Measurements from ENCODE around the gene NAT8L.

NAT8L gene

GRCh38 chr4:2076908-2077536, 17.9 kb downstream of the NAT8L start:
- DNase-seq, result no peak

GRCh38 chr4:2077537-2078460, 18.7 kb downstream of the NAT8L start:
- DNase-seq, result no peak

- no peak for DNase-seq
Observed at GRCh38 chr4:2078584-2078983, 19.5 kb downstream of the NAT8L start.

DNA sequence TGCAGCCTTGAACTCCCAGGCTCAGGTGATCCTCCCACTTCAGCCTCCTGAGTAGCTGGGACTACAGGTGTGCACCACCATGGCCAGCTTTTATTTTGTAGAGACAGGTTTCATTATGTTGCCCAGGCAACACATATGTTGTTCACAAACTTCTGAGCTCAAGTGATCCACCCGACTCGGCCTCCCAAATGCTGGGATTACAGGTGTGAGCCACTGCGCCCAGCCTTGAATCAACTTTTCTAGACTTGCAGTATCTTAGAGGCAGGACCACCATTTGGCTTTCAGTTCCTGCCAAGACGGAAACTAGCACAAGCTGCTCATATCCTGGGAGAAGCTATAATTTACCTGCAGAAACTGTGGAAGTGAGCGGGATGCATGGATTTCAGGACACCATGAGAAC, 19.9 kb downstream of the NAT8L start:
- no peak for DNase-seq

DNA sequence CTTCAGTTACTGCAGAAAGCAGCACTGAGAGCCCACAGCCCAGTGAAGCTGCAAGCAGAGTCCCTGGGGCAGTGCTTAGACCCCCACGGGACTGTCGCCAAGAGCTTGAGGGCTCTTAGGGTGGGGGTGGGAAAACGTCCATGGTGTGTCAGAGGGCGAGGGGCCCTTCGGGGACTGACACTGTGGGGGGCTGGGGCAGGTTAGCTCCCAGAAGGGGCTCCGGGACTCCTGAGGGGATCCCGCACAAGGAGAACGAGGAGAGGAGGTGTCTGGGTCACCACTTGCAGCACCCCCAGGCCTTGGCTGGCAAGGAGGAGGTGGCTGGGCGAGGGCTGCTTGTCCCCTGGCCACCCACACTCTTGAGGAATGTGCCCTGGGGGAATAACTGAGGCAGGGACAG, 20.8 kb downstream of the NAT8L start:
- DNase-seq, result no peak

GRCh38 chr4:2080429-2081300, 21.5 kb downstream of the NAT8L start:
- no peak for DNase-seq

DNA sequence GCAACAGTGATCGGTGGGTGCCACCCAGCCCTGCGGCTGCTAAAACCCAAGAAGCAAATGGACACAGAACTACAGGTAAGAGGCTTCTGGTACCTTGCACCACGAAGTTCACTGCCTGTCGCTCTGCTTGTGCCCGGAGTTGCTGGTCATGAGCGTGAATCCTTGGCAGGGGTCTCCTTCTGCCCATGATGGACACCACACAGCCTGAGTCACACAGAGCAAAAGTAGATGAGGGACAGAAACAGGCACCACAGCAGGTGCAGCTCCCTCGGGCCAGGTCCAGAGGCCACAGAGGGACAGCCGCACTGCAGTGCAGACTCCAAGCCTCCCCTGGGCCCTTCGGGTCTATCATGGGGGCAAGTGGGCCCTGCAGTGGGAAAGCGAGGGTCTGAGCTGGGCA, 22.4 kb downstream of the NAT8L start:
- DNase-seq, result no peak

- DNase-seq, result no peak
Observed at GRCh38 chr4:2082118-2082517, 23.0 kb downstream of the NAT8L start.

GRCh38 chr4:2082627-2083026, 23.5 kb downstream of the NAT8L start:
- no peak for DNase-seq

GRCh38 chr4:2083116-2083825, 24.1 kb downstream of the NAT8L start:
- DNase-seq, result no peak

DNA sequence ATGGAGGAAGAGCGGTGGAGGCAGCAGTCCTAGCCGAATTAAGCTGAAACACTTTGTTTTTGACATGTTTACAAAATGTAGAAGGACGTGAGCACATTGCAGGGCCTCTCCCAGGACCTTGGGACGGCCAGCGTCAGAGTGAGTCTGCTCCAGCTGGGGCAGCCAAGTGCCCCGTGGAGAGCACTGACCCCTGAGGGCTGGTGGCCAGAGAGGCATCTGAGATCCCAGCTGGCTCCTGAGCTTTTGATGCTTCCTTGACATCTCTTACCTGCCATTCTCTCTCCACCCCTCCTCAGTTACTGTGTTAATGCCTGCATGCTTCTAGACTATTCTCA, 24.7 kb downstream of the NAT8L start:
- DNase-seq, result no peak

DNA sequence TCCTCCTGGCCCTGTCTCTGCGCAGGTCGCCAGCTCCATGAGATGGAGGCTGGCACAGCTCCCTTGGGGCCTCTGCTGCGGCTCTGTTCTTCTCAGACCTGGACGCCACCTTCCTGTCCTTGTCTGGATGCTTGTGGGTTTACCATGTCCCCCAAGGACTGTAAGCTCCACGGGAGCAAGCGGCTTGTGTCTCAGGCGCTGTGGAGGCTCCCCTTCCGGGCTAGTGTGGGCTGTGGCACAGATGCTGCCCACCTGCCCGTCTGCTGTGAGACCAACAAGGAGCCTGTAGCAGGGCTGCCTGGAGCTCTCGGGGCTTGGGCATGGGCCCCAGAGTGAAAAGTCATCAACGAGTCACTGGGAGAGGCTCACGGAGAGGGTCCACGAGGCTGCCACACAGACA, 25.2 kb downstream of the NAT8L start:
- no peak for DNase-seq

GRCh38 chr4:2085496-2085901, 26.4 kb downstream of the NAT8L start:
- DNase-seq, result no peak

DNA sequence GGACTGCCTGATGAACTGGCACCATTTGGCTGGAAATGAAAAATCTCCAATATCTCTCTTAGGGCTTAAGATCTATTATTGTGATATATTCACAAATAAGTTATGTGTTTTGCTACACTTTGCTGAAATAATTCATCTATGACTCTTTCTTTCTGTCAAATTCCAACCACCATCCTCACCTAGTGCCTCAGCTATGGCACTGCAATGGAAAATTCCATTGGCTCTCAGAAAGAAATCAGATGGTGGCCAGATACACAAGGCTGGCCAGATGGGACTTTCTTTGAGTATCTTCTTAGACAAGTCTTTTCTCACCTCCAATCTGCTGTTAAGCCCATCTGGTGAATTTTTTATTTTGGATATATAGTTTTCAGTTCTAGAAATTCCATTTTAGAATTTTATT, 28.0 kb downstream of the NAT8L start:
- no peak for DNase-seq

GRCh38 chr4:2089222-2089621, 30.1 kb downstream of the NAT8L start:
- no peak for DNase-seq

DNA sequence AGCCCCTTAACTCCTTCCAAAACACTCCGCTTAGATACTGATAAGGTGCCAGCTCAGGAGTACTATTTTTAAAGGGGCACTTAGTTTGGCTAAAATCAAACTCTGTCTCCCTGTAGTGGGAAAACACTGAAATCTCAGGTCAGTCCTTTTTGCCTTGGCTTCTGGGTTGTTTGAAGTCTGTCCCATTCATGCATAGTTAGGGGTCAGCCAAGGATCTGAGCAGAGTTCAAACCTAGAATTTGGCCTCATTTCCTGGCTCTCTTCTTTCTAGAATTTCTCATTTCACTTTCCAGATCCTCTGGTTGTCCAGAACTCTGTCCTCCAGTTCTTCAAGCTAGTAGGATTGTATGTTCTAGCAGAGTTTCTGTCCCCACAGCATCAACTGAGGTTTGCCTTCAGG, 31.5 kb downstream of the NAT8L start:
- DNase-seq, result no peak

DNA sequence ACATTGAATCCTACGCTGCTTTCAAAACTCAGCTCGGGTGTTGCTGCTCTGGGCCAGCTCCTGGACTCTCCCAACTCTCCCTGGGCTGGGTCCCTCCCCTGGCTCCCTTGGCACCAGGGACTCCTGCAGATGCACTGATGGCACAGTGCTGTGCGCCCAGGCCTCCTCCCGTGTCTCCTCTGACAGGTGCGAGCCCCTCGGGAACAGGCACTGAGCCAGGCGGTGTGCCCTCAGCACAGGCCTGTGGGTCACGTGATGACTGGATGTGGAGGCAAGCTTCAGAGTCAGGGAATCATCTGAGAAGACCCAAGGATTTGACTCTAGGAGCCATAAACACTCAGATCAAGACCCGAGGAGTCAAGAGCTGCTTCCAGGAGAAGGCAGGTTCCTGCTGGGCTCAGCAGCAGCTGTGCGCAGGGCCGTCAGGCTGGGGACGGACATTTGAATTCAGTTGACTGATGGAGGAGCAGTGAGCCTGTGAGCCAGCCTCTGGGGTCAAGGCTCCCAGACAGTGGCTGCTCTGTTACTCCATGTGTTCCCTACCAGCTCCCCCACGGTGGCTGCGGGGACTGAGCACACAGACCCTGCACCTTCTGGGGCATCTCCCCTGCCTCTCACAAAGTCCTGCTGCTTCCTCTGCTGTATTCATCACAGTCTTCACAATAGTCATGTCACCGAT, 33.0 kb downstream of the NAT8L start:
- DNase-seq, result no peak

DNA sequence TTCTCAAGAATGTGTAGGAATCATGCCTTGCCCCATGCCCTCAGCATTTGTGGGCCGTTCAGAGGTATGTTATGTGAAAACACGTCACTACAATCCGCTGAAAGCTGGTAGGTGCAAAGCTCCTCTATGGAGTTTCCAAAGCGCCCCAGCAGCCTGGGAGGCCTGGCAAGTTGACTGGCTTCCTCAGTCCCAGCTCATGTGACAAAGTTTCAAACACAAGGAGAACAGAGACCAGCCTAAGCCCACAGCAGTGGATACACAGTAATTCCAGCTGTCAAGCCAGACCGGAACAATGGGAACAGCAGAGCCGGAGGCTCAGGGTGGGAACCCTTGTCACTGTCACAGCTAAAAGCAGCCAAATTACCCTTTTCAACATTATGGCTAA, 33.5 kb downstream of the NAT8L start:
- DNase-seq, result no peak

- DNase-seq, result no peak
Observed at GRCh38 chr4:2093265-2093664, 34.1 kb downstream of the NAT8L start.

DNA sequence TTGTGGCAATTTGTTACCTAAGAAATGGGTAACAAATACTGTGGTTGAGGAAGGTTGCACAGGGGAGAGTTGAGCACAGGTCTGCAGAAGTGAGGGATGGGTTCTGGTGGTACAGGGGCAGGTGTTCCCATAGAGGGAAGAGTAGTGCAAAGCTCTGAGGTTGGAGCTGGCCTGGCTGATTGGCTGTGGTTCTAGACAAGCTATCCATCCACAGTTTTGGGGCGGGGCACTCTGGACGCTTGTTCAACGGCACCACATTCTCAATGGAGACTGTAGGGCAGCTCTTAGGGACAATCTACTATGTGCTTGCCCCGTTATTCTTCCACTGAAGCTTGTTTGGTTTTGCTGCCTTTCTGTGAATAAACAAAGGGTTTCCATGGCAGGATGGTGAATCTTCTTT, 35.4 kb downstream of the NAT8L start:
- DNase-seq, result no peak

DNA sequence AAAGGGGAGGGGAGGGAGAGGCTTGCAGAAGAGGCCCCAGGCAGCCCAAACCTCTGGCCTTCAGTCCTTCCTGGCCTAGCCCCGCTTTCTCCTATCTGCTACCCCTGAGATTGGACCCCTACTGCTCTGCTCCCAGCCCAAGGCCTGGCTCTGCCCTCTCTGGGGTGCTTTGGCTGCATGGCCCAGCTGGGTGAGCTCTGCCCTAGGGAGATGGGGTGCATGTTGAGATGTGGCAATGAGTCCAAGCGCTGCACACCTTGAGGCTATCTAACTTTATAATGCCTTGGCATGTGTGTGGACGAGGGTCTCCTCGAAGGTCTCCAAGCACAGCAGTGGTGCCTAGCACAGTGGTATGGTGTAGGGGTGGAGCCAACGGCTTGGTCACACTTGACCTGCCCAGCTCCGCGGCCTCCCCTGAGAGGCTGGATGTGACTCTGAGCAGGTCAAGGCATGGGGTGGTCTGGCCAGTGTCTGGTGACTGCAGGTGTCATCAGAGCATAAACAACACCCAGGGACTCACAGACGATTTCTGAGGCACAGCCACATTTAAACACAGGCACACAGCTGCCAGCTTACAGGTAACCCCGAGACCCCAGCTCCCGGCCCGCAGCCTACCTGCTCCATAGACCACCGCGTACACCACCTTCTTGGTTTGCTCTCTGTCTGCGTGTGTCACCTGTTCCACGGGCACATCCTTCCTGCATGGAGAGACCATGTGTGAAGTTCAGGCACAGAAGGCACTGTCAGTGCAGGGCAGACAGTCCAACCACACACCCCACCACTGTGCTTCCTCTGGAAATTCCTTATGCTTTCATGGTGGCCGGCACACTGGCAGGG, 36.3 kb downstream of the NAT8L start:
- DNase-seq, result no peak
